ENCODE results near the gene CLEC18B.

- TF ChIP-seq, protein P1, sequence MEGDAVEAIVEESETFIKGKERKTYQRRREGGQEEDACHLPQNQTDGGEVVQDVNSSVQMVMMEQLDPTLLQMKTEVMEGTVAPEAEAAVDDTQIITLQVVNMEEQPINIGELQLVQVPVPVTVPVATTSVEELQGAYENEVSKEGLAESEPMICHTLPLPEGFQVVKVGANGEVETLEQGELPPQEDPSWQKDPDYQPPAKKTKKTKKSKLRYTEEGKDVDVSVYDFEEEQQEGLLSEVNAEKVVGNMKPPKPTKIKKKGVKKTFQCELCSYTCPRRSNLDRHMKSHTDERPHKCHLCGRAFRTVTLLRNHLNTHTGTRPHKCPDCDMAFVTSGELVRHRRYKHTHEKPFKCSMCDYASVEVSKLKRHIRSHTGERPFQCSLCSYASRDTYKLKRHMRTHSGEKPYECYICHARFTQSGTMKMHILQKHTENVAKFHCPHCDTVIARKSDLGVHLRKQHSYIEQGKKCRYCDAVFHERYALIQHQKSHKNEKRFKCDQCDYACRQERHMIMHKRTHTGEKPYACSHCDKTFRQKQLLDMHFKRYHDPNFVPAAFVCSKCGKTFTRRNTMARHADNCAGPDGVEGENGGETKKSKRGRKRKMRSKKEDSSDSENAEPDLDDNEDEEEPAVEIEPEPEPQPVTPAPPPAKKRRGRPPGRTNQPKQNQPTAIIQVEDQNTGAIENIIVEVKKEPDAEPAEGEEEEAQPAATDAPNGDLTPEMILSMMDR (IDR thresholded peaks at IDR 0.05): no peak
- no peak for TF ChIP-seq POLR2A (IDR thresholded peaks at IDR 0.05)
These were observed 40.5 kb upstream of the CLEC18B start for GRCh38 chr16:74461826-74462225.
